GM18498 (cell line): ENCODE results near the gene ZNF205.
"Not testable (repeated sequence)": the region's sequence is repeated elsewhere in the genome, so short reads cannot be mapped to it uniquely, and the experiment has no call there.

ENCODE experiments used
- ATAC-seq: cut with Tn5 transposase; IDR thresholded peaks from one replicate; pipeline ENCODE4 v1.9.1; 2021; ENCODE audit warnings: mild to moderate bottlenecking, moderate library complexity; ENCODE audit not compliant: unreplicated experiment

ZNF205 gene

GRCh38 chr16:3112058-3112880 is at the start of gene ZNF205:
TSS of gene ZNF205 (plus strand) at chr16:3112586. CDS start at chr16:3113431, 845 bp downstream.
- ATAC-seq: no peak

GRCh38 chr16:3063625-3064386 is 48.6 kb upstream of the ZNF205 start:
- ATAC-seq: no peak

GRCh38 chr16:3065069-3065741 is 47.2 kb upstream of the ZNF205 start, which contains the start of gene IL32:
TSS of gene IL32 (plus strand) at chr16:3065640. CDS start at chr16:3065812, 172 bp downstream.
- no peak for ATAC-seq

GRCh38 chr16:3065742-3066439 is 46.5 kb upstream of the ZNF205 start:
- ATAC-seq: no peak

GRCh38 chr16:3066440-3066748 is 46.0 kb upstream of the ZNF205 start:
- no peak for ATAC-seq

GRCh38 chr16:3068487-3068886 is 43.9 kb upstream of the ZNF205 start:
- ATAC-seq: no peak

- not testable (repeated sequence) for ATAC-seq
These were observed 43.2 kb upstream of the ZNF205 start for GRCh38 chr16:3069146-3069545.

- ATAC-seq: no peak
These were observed 41.7 kb upstream of the ZNF205 start for GRCh38 chr16:3070608-3071111.

GRCh38 chr16:3071655-3072054 is 40.7 kb upstream of the ZNF205 start:
- ATAC-seq: no peak

- not testable (repeated sequence) for ATAC-seq
These were observed 40.2 kb upstream of the ZNF205 start for GRCh38 chr16:3072148-3072547.

GRCh38 chr16:3072576-3073263 is 39.7 kb upstream of the ZNF205 start:
- ATAC-seq: not testable (repeated sequence)

GRCh38 chr16:3073448-3073847 is 38.9 kb upstream of the ZNF205 start:
- no peak for ATAC-seq

GRCh38 chr16:3074860-3075522 is 37.4 kb upstream of the ZNF205 start:
- peak; percentile 84 for ATAC-seq

- peak; percentile 4 for ATAC-seq
These were observed 36.9 kb upstream of the ZNF205 start for GRCh38 chr16:3075523-3075915.

- ATAC-seq: not testable (repeated sequence)
These were observed 36.4 kb upstream of the ZNF205 start for GRCh38 chr16:3075946-3076345.

- ATAC-seq: no peak
These were observed 35.8 kb upstream of the ZNF205 start for GRCh38 chr16:3076577-3076976.

- no peak for ATAC-seq
These were observed 32.4 kb upstream of the ZNF205 start for GRCh38 chr16:3080024-3080423.

- ATAC-seq: not testable (repeated sequence)
These were observed 30.4 kb upstream of the ZNF205 start for GRCh38 chr16:3081957-3082356.

GRCh38 chr16:3083408-3083807 is 29.0 kb upstream of the ZNF205 start:
- ATAC-seq: not testable (repeated sequence)

GRCh38 chr16:3084491-3084890 is 27.9 kb upstream of the ZNF205 start:
- no peak for ATAC-seq
